Stimulated activated CD4-positive, alpha-beta T cell treated with anti-CD3 and anti-CD28 coated beads, Interleukin-12 subunit alpha, Interleukin-12 subunit beta, amount 100 ng/mL, for 48 hours (primary cell): ENCODE measurements around the gene MEX3D.

Source experiments
- DNase-seq, 3 donors: peaks; one replicate each; pipeline ENCODE4 v3.0.0-alpha.2; 2020; ENCODE audit warnings: low read depth in 2 of 3, low spot score in 1 of 3

The MEX3D gene

DNA sequence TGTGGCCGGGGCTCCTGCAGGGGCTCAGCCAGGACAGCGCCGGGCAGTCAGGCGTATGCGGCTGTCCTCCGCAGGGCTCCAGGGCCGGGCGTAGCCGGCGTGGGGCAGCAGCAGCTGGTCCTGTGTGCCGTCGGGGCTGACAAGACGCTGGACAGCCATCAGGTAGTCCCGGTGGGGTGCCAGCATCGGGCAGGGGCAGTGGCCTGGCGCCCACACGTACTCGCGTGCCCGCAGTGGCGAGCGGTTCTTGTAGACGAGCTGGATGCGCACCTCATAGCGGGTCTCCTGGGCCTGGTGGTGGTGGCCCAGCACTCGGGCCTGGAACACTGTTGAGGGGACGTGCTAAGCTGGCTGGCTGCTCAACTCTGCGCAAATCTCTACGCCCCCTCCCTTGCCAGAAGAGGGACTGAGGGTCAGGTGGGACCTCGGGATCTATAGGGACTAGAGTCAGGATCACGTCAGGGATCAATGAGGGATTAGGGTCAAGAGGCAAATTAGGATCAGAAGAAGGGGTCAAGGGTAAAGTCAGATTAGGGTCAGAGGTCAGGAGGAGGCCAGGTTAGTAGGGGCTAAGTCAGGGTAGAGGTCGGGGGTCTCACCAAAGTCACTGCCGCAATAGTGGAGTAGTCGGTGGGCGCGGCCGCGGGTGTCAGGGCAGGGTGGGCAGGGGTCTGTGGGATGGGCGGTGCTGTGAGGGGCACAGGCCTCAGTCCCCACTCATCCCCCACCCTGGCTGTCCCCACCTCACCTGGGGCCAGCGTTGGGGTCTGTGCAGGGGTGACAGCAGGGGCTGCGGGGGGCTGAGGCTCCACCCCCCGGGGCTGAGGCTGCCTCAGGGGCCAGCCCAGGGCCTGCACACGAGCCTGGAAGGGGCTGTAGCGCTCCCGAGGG is 61.9 kb downstream of the MEX3D start:
- DNase-seq, result no peak

DNA sequence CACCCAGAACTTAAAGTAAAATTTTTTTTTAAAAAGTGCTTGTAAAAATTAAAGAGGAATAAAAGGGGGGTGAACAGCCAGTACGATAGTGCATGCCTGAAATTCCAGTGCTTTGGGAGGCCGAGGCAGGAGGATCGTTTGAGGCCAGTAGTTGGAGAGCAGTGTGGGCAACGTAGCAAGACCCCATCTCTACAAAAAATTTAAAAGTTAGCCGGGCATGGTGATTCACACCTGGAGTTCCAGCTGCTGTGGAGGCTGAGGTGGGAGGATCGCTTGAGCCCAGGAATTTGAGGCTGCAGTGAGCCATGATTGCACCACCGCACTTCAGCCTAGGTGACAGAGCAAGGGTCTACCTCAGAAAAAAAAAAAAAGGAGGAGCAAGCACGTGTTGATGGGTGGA is 63.1 kb downstream of the MEX3D start:
- no peak for DNase-seq
